Dermis blood vessel endothelial cell (primary cell): ENCODE data around the gene KATNAL1. TPM values are rescaled to one million over a fixed set of nuclear protein-coding genes. Genes with fewer than 3 reads are reported as not detected.
A peak's percentile ranks its signal among the peaks of the same experiment; 100 is the strongest.
"Not testable (repeated sequence)": the region's sequence is repeated elsewhere in the genome, so short reads cannot be mapped to it uniquely, and the experiment has no call there.

Source experiments
- DNase-seq: peaks from one replicate; pipeline ENCODE4 v3.0.0; 2010
- total RNA-seq: library from RNA; depleted of rRNA; stranded (reverse); fragments of >200 nt; gene quantifications from 2 replicates; pipeline ENCODE4 v1.2.3, GENCODE V29; 2014

Gene KATNAL1
- total RNA-seq, 1 donor from 2014 or later = 26.4 TPM

GRCh38 chr13:30204564-30204963 lies 102.8 kb downstream of the KATNAL1 start:
- DNase-seq = no peak

- peak; percentile 43 for DNase-seq
Measured at GRCh38 chr13:30196025-30196424, 111.3 kb downstream of the KATNAL1 start.

GRCh38 chr13:30194906-30195305 lies 112.4 kb downstream of the KATNAL1 start:
- DNase-seq = no peak

- no peak for DNase-seq
Measured at GRCh38 chr13:30193279-30194234, 113.8 kb downstream of the KATNAL1 start.

- DNase-seq = no peak
Measured at GRCh38 chr13:30192320-30193093, 114.8 kb downstream of the KATNAL1 start.

- peak; percentile 36 for DNase-seq
Measured at GRCh38 chr13:30191491-30192100, 115.8 kb downstream of the KATNAL1 start.

- no peak for DNase-seq
Measured at GRCh38 chr13:30186634-30187415, 120.5 kb downstream of the KATNAL1 start.

- DNase-seq = no peak
Measured at GRCh38 chr13:30181888-30182651, 125.3 kb downstream of the KATNAL1 start.

- no peak for DNase-seq
Measured at GRCh38 chr13:30179597-30180276, 127.6 kb downstream of the KATNAL1 start.

- DNase-seq = no peak
Measured at GRCh38 chr13:30178976-30179375, 128.4 kb downstream of the KATNAL1 start.

- no peak for DNase-seq
Measured at GRCh38 chr13:30175166-30175565, 132.2 kb downstream of the KATNAL1 start.

- not testable (repeated sequence) for DNase-seq
Measured at GRCh38 chr13:30174250-30174649, 133.1 kb downstream of the KATNAL1 start.

- DNase-seq = no peak
Measured at GRCh38 chr13:30173303-30173610, 134.1 kb downstream of the KATNAL1 start.

- DNase-seq = no peak
Measured at GRCh38 chr13:30172593-30173302, 134.6 kb downstream of the KATNAL1 start.

GRCh38 chr13:30170569-30170968 lies 136.8 kb downstream of the KATNAL1 start:
- no peak for DNase-seq

- DNase-seq = no peak
Measured at GRCh38 chr13:30169442-30169841, 137.9 kb downstream of the KATNAL1 start.

GRCh38 chr13:30165796-30166195 lies 141.6 kb downstream of the KATNAL1 start:
- DNase-seq = peak; percentile 57

- no peak for DNase-seq
Measured at GRCh38 chr13:30165071-30165470, 142.3 kb downstream of the KATNAL1 start.

- DNase-seq = peak; percentile 62
Measured at GRCh38 chr13:30164146-30164545, 143.2 kb downstream of the KATNAL1 start.

- DNase-seq = no peak
Measured at GRCh38 chr13:30163441-30163840, 143.9 kb downstream of the KATNAL1 start.
